H9 (cell line): ENCODE results near the gene PLEK. TPM values are rescaled to one million over a fixed set of nuclear protein-coding genes. Genes with fewer than 3 reads are reported as not detected.

Source experiments
- DNase-seq: peaks from one replicate; pipeline ENCODE4 v3.0.0-alpha.2; 2017
- H2AFZ ChIP-seq: one replicate; pipeline ENCODE4 v1.6.1; 2013; ENCODE audit warnings: mild to moderate bottlenecking, low read length, control low read depth, moderate library complexity
- H2AK5ac ChIP-seq: 2 replicates; pipeline ENCODE4 v1.6.1; 2013; ENCODE audit warnings: low read length, control low read depth, mixed read lengths; ENCODE audit not compliant: insufficient read length
- H2BK120ac ChIP-seq: one replicate; pipeline ENCODE4 v1.6.1; 2013; ENCODE audit warnings: low read depth, mild to moderate bottlenecking, low read length, control low read depth, inconsistent platforms; ENCODE audit not compliant: poor library complexity, severe bottlenecking
- H2BK12ac ChIP-seq: 2 replicates; pipeline ENCODE4 v1.6.1; 2013; ENCODE audit warnings: low read length, control low read depth, mixed read lengths, low read depth; ENCODE audit not compliant: insufficient read length
- H2BK15ac ChIP-seq: 2 replicates; pipeline ENCODE4 v1.6.1; 2013; ENCODE audit warnings: low read depth, low read length, control low read depth
- H2BK20ac ChIP-seq: one replicate; pipeline ENCODE4 v1.6.1; 2013; ENCODE audit warnings: low read depth, mild to moderate bottlenecking, low read length, control low read depth, inconsistent platforms; ENCODE audit not compliant: poor library complexity, severe bottlenecking
- H2BK5ac ChIP-seq: 2 replicates; pipeline ENCODE4 v1.6.1; 2013; ENCODE audit warnings: low read length, control low read depth, mixed read lengths; ENCODE audit not compliant: insufficient read length
- H3K14ac ChIP-seq: 2 replicates; pipeline ENCODE4 v1.6.1; 2013; ENCODE audit warnings: low read length, control low read depth; ENCODE audit not compliant: insufficient read depth
- H3K18ac ChIP-seq: 2 replicates; pipeline ENCODE4 v1.6.1; 2013; ENCODE audit warnings: low read depth, mild to moderate bottlenecking, mixed read lengths, low read length, control low read depth; ENCODE audit not compliant: insufficient read length
- H3K23ac ChIP-seq: 2 replicates; pipeline ENCODE4 v1.6.1; 2013; ENCODE audit warnings: low read length, control low read depth, mixed read lengths, low read depth; ENCODE audit not compliant: insufficient read length
- H3K23me2 ChIP-seq: 2 replicates; pipeline ENCODE4 v1.6.1; 2013; ENCODE audit warnings: low read depth, mild to moderate bottlenecking, mixed read lengths, low read length, control low read depth; ENCODE audit not compliant: insufficient read length, poor library complexity, severe bottlenecking
- H3K27ac ChIP-seq: 2 replicates; pipeline ENCODE4 v1.5.1; 2013; ENCODE audit warnings: low read length, control low read depth, mixed read lengths, low read depth; ENCODE audit not compliant: insufficient read length
- H3K27me3 ChIP-seq: 2 replicates; pipeline ENCODE4 v1.6.1; 2013; ENCODE audit warnings: low read length, control low read depth, inconsistent platforms; ENCODE audit not compliant: insufficient read depth
- H3K4ac ChIP-seq: 2 replicates; pipeline ENCODE4 v1.6.1; 2013; ENCODE audit warnings: low read depth, mild to moderate bottlenecking, control low read depth, inconsistent platforms, low read length, moderate library complexity
- H3K4me1 ChIP-seq: 2 replicates; pipeline ENCODE4 v1.6.1; 2013; ENCODE audit warnings: low read length, control low read depth, inconsistent platforms; ENCODE audit not compliant: insufficient read depth
- H3K4me2 ChIP-seq: 2 replicates; pipeline ENCODE4 v1.6.1; 2013; ENCODE audit warnings: low read length, control low read depth, mixed read lengths; ENCODE audit not compliant: insufficient read length, insufficient read depth
- H3K56ac ChIP-seq: 2 replicates; pipeline ENCODE4 v1.6.1; 2013; ENCODE audit warnings: low read depth, mild to moderate bottlenecking, mixed read lengths, low read length, control low read depth; ENCODE audit not compliant: insufficient read length
- H3K79me1 ChIP-seq: 2 replicates; pipeline ENCODE4 v1.6.1; 2013; ENCODE audit warnings: low read depth, mild to moderate bottlenecking, moderate library complexity, low read length, control low read depth, inconsistent platforms; ENCODE audit not compliant: insufficient read depth, poor library complexity, severe bottlenecking
- H3K79me2 ChIP-seq: 2 replicates; pipeline ENCODE4 v1.6.1; 2013; ENCODE audit warnings: low read length, control low read depth, inconsistent platforms; ENCODE audit not compliant: insufficient read depth
- H3K9ac ChIP-seq: 2 replicates; pipeline ENCODE4 v1.6.1; 2013; ENCODE audit warnings: low read length, control low read depth, mixed read lengths; ENCODE audit not compliant: insufficient read length; ENCODE audit errors: extremely low read depth
- H3K9me3 ChIP-seq: one replicate; pipeline ENCODE4 v1.6.1; 2013; ENCODE audit warnings: low read depth, low read length, inconsistent platforms; ENCODE audit not compliant: control insufficient read depth
- H3T11ph ChIP-seq: one replicate; pipeline ENCODE4 v1.6.1; 2013; ENCODE audit warnings: mild to moderate bottlenecking, low read length, control low read depth, inconsistent platforms
- H4K20me1 ChIP-seq: one replicate; pipeline ENCODE4 v1.6.1; 2013; ENCODE audit not compliant: control insufficient read depth, insufficient read length, insufficient read depth
- H4K5ac ChIP-seq: 2 replicates; pipeline ENCODE4 v1.6.1; 2013; ENCODE audit warnings: low read depth, mild to moderate bottlenecking, mixed read lengths, low read length, control low read depth; ENCODE audit not compliant: insufficient read length
- H4K8ac ChIP-seq: replicated peaks from 2 replicates; pipeline ENCODE4 v1.6.1; 2013; ENCODE audit warnings: low read length, control low read depth, mixed read lengths, low read depth; ENCODE audit not compliant: insufficient read length
- H4K91ac ChIP-seq: 2 replicates; pipeline ENCODE4 v1.6.1; 2013; ENCODE audit warnings: low read depth, mild to moderate bottlenecking, moderate library complexity, mixed read lengths, low read length, control low read depth; ENCODE audit not compliant: insufficient read length
- H3K27ac Mint-ChIP-seq, 3 experiments: 2 replicates in 2 of 3; 3 replicates in 1 of 3; pipeline ENCODE4 v1.8.0; 2020 to 2021; ENCODE audit warnings: mixed read lengths in 3 of 3, mild to moderate bottlenecking in 1 of 3, moderate library complexity in 1 of 3
- H3K27me3 Mint-ChIP-seq: 2 replicates; pipeline ENCODE4 v1.8.0; 2021; ENCODE audit warnings: low read depth, mild to moderate bottlenecking, moderate library complexity, mixed read lengths
- H3K36me3 Mint-ChIP-seq, 3 experiments: 2 replicates in 2 of 3; 3 replicates in 1 of 3; pipeline ENCODE4 v1.8.0; 2020 to 2021; ENCODE audit warnings: low read depth in 3 of 3, mixed read lengths in 3 of 3; ENCODE audit not compliant: insufficient read depth in 1 of 3
- H3K4me1 Mint-ChIP-seq, 2 experiments: 2 replicates each; pipeline ENCODE4 v1.8.0; 2020; ENCODE audit warnings: mixed read lengths in 2 of 2
- H3K4me3 Mint-ChIP-seq, 2 experiments: 2 replicates in 1 of 2; 3 replicates in 1 of 2; pipeline ENCODE4 v1.8.0; 2020 to 2021; ENCODE audit warnings: mild to moderate bottlenecking in 2 of 2, mixed read lengths in 2 of 2, moderate library complexity in 1 of 2
- H3K9me3 Mint-ChIP-seq, 2 experiments: 2 replicates in 1 of 2; 3 replicates in 1 of 2; pipeline ENCODE4 v1.8.0; 2020; ENCODE audit warnings: mild to moderate bottlenecking in 2 of 2, mixed read lengths in 2 of 2, moderate library complexity in 1 of 2
- total RNA-seq: library from RNA; stranded (reverse); gene quantifications from 2 replicates; pipeline ENCODE4 v1.2.1, GENCODE V29; 2021
- TF ChIP-seq, protein P1 (sequence below): fragments of 200-600 bp; sonication (generic); conservative IDR thresholded peaks from 3 replicates; pipeline ENCODE4 v1.8.0; 2021; ENCODE audit warnings: antibody characterized with exemption, mild to moderate bottlenecking

PLEK gene
- total RNA-seq, 1 experiment from 2014 or later, result not detected

DNA sequence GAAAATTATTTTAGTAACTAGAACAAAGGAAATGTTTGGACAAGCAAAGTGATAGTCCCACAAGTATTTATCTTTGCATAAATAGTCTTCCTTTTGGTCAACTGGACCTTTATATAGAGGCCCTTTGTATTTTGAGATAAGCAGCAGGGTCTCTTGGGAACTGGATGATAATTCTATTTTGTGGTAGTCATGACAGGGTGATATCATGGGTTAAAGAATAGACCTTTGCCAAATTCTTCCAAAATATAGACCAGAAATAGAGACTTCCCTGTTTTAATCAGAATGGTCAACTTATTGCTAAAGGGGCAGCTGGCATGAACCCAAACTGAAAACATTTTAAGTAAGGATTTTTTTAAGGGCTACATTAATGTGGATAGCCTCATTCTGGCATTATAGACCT, 10.5 kb downstream of the PLEK start:
- no peak overlapping the region for H3T11ph ChIP-seq
- no peaks in the 10 kb centered on the region for H3K4me1 ChIP-seq
- H3K4me1 Mint-ChIP-seq, result 0 out of 4 replicates have a peak, but pooled peaks cover 0 to 3% of the 10 kb centered on the region in 2 experiments
- no peaks in the 10 kb centered on the region for H3K36me3 Mint-ChIP-seq
- H3K9me3 Mint-ChIP-seq, result no peaks in the 10 kb centered on the region
- no peaks in the 10 kb centered on the region for H3K79me1 ChIP-seq
- no peak overlapping the region for H3K14ac ChIP-seq
- no peak overlapping the region for H2BK15ac ChIP-seq
- H3K23ac ChIP-seq, result no peak overlapping the region
- no peak overlapping the region for H3K27ac ChIP-seq
- no peak overlapping the region for H4K5ac ChIP-seq
- no peak overlapping the region for H3K9ac ChIP-seq
- no peaks in the 10 kb centered on the region for H3K9me3 ChIP-seq
- TF ChIP-seq, protein P1, sequence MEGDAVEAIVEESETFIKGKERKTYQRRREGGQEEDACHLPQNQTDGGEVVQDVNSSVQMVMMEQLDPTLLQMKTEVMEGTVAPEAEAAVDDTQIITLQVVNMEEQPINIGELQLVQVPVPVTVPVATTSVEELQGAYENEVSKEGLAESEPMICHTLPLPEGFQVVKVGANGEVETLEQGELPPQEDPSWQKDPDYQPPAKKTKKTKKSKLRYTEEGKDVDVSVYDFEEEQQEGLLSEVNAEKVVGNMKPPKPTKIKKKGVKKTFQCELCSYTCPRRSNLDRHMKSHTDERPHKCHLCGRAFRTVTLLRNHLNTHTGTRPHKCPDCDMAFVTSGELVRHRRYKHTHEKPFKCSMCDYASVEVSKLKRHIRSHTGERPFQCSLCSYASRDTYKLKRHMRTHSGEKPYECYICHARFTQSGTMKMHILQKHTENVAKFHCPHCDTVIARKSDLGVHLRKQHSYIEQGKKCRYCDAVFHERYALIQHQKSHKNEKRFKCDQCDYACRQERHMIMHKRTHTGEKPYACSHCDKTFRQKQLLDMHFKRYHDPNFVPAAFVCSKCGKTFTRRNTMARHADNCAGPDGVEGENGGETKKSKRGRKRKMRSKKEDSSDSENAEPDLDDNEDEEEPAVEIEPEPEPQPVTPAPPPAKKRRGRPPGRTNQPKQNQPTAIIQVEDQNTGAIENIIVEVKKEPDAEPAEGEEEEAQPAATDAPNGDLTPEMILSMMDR, result no peak
- H3K27me3 Mint-ChIP-seq, result peaks cover 6% of the 10 kb centered on the region
- no peaks in the 10 kb centered on the region for H3K23me2 ChIP-seq
- H2AFZ ChIP-seq, result no peak overlapping the region
- no peaks in the 10 kb centered on the region for H3K27me3 ChIP-seq
- H2BK120ac ChIP-seq, result no peak overlapping the region
- no peak overlapping the region for H2AK5ac ChIP-seq
- no peak overlapping the region for H2BK5ac ChIP-seq
- no peak overlapping the region for H4K8ac ChIP-seq
- no peak overlapping the region for H3K4me2 ChIP-seq
- H3K27ac Mint-ChIP-seq, result no peak overlapping the region
- H2BK20ac ChIP-seq, result no peak overlapping the region
- H3K4me3 Mint-ChIP-seq, result no peak overlapping the region
- H2BK12ac ChIP-seq, result no peak overlapping the region
- no peaks in the 10 kb centered on the region for H4K20me1 ChIP-seq
- H3K79me2 ChIP-seq, result no peaks in the 10 kb centered on the region
- H3K56ac ChIP-seq, result no peak overlapping the region
- H4K91ac ChIP-seq, result no peak overlapping the region
- H3K4ac ChIP-seq, result no peak overlapping the region
- DNase-seq, result no peak
- H3K18ac ChIP-seq, result no peak overlapping the region
